COR-L47 (cell line): ENCODE measurements around the gene PI16.
"Not testable (repeated sequence)": the region's sequence is repeated elsewhere in the genome, so short reads cannot be mapped to it uniquely, and the experiment has no call there.

Experiments used
- DNase-seq: peaks from one replicate; lab custom pipeline; 2025; lab: John Stamatoyannopoulos, UW

PI16 gene

GRCh38 chr6:36929152-36929551 lies 25.4 kb upstream of the PI16 start:
- DNase-seq, result no peak

GRCh38 chr6:36929607-36930006 lies 24.9 kb upstream of the PI16 start:
- no peak for DNase-seq

DNA sequence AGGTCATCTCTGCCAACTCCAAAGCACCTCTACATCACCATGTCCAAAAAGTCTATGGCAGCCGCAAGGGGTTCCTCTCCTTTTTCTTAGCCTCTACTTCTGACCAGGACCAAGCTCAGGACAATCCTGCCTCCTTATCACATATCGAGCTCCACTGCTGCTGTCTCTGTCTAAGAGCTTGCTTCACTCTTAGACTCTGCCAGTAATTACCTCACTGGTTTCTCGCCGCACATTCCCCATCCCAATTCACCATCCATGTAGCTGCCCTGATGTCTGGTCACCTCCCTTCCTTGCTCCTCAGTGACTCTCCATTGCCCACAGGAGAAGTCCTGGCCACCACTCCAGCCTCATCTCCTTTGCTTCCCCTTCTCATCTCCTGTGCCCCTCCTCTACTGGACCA lies 24.1 kb upstream of the PI16 start:
- no peak for DNase-seq

DNA sequence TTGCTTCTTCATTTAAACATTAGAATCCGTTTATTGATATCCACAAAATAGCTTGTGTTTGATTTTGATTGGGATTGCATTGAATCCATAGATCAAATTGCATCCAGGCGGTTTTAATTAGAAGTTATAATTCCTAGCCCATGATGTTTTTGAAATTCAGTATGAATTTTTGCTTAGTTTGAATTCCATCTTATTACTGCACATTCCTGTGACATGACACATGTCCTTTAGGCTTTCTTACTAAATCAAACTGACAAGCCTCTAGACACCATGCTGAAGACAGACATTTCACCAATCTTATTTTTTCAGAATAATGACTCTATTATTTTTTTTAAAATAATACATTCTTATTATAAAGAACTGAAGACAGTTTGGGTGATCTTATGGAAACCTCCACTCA lies 21.4 kb upstream of the PI16 start:
- DNase-seq, result no peak

DNA sequence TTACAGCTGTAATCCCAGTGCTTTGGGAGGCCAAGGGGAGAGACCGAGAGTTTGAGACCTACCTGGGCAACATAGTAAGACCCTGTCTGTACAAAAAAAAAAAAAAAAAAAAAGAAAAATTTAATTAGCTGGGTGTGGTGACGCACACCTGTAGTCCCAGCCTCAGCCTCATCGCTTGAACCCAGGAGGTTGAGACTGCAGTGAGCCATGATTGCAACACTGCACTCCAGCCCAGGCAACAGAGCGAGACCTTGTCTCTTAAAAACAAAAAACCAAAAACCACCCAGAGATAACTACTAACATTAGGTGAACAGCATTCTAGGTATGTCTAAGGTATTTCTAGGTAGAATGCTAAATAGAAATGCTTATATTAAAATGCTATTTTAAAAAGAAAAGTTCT lies 21.0 kb upstream of the PI16 start:
- no peak for DNase-seq

DNA sequence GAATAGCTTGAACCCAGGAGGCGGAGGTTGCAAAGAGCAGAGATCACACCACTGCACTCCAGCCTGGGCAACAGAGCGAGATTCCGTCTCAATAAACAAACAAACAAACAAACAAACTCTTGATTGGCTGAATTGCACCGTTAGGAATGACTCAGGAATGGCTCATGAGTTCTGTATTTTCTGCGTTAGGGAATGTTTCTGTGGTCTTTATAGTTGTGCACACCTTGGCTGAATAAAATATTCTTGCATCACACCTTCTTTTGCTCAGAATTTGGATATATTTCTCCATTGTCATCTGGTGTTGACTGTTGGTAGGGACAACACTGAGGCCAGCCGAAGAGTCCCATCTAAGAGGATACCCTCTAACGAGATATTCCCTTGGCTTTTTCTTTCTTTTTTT lies 19.6 kb upstream of the PI16 start:
- DNase-seq, result no peak

DNA sequence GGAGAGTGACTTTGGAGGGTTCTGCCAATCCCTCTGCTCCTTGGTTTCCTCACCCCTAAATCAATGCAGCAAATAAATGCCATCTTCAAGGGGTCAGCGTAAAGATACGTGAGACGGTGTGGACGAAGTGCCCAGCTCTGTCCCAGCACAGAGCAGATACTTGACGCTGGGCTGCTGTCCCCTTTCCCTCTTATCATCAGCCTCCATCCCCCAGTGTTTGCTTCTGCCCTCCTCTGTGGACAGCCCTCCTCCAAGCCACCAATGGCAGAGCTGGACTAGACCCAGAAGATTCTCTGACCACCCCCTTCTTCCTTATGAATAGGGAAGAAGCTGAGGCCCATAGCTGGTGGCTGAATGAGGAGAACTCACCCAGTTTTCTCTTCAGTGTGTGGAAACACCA lies 17.7 kb upstream of the PI16 start:
- no peak for DNase-seq

- DNase-seq, result no peak
These were observed 16.6 kb upstream of the PI16 start for GRCh38 chr6:36937896-36938295.

GRCh38 chr6:36938536-36938935 lies 16.0 kb upstream of the PI16 start:
- DNase-seq, result no peak

DNA sequence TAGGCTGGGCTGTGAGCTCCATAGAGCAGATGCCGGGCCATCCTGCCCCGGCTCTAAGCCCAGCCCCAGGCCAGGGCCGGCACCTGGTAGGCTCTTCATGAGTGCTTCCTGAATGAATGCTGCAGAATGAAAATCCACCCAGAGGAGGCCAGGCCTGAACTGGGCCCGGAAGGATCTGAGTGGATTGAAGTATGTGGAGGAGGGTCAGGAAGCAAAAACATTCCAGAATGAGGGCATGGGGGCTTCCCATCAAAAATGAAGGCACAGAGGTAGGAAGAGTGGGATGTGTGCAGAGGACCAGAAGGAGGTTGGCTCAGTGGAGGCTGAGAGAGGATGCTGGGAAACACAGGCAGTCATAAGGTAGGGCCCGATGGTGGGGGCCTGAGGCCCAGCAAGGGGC lies 15.5 kb upstream of the PI16 start:
- DNase-seq, result not testable (repeated sequence)

GRCh38 chr6:36940027-36940426 lies 14.5 kb upstream of the PI16 start:
- no peak for DNase-seq

DNA sequence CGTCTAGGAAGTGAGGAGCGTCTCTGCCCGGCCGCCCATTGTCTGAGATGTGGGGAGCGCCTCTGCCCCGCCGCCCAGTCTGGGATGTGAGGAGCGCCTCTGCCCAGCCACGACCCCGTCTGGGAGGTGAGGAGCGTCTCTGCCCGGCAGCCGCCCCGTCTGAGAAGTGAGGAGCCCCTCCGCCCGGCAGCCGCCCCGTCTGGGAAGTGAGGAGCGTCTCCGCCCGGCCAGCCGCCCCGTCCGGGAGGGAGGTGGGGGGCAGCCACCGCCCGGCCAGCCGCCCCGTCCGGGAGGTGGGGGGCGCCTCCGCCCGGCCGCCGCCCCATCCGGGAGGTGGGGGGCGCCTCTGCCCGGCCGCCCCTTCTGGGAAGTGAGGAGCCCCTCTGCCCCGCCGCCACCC lies 13.0 kb upstream of the PI16 start:
- DNase-seq, result not testable (repeated sequence)

- not testable (repeated sequence) for DNase-seq
These were observed 12.2 kb upstream of the PI16 start for GRCh38 chr6:36942329-36942728.

DNA sequence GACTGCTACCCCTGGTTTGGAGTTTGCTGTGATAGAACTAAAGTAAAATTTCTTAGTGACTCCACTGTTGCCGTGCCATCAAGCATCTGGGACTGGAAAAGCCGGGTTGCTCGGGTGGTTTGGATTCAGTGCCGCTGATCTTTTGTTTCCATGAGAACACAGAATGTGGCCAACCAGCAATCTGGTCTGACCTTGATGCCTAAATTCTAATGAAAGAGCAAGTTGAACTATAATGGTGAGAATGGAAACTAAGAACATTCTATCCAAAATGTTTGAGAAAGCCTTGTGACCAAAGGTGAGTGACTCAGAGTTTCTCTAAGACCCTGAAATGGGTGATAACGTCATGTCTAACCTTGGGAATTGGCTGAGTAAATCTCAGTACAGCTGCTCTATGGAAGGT lies 9.9 kb upstream of the PI16 start:
- DNase-seq, result no peak

DNA sequence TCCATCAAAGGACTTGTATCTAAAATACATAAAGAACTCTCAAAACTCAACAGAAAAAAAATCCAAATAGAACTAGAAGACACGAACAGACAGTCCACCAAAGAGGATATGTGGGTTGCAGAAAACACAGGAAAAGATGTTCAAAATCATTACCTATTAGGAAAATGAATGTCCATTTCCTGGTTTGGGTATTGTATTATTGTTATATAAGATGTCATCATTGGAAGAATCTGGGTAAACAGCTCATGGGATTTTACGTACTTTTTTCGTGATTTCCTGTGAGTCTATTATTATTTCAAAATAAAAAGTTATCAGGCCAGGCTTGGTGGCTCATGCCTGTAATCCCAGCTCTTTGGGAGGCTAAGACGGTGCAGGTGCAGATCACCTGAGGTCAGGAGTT lies 9.2 kb upstream of the PI16 start:
- no peak for DNase-seq

- DNase-seq, result no peak
These were observed 8.0 kb upstream of the PI16 start for GRCh38 chr6:36946526-36946925.

DNA sequence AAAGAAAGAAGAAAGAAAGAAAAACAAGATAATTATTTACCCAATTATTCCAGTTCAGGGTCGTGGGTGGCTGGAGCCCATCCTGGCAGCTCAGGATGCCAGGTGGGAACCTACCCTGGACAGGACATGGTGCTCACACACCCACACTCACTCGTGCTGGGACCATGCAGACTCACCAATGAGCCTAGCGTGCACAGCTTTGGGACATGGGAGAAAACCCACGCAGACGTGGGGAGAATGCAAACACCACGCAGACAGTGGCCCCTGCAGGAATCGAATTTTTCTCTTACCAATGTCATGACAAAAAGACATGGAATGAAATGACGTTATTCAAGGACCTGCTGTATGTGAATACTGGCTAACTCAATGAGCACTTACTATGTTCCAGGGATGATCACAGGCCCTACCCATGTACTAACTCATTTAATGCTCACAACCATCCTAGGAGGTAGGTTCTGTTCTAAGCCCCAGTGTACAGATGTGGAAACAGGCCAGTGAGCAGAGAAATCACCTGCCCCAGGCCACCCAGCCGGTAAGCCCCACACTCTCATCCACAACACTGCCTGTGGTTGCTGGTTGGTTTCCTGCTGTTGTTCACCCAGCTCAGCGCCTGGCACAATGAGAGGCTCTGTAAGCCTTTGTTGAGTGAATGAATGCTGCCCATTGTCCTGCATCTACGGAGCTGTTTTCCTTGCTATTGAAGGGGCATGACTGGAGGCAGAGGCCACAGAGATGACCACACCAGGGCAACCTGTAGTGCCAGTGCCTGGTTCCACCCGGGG lies 6.8 kb upstream of the PI16 start:
- no peak for DNase-seq

- not testable (repeated sequence) for DNase-seq
These were observed 5.5 kb upstream of the PI16 start for GRCh38 chr6:36949076-36949475.

DNA sequence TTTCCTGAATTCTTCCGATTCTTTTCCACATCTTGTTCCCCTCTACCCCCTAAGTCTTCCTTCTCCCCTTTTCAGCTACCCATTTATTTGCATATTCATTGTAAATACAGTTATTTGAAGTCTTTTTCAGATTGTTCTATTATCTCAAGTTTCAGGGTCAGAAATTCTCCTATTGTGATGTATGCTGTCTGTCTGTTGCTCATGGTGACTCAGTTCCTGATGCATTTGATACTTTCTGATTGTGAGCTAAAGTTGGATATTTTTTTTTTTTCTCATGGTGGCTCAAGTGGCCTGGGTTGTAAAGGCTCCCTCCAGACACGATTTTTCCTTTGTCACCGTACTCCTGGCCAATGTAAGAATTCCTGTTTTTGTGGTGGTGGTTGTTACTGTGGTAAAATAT lies 4.9 kb upstream of the PI16 start:
- DNase-seq, result no peak

DNA sequence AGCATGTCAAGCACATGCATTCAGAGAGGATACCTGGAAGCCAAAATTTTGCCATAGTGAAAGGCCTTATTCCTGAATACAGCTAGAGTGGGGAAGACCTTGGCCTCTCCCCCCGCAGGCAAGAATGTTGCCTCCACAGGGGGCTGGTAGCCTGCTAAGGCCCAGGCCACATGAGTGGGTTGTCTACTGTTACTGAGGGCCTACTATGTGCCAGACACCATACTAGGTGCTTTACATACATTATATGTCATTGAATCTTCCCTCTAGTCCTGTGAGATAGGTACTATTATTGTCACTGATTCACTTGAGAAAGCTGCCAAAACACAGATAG lies 642 bp upstream of the PI16 start:
- DNase-seq, result no peak

DNA sequence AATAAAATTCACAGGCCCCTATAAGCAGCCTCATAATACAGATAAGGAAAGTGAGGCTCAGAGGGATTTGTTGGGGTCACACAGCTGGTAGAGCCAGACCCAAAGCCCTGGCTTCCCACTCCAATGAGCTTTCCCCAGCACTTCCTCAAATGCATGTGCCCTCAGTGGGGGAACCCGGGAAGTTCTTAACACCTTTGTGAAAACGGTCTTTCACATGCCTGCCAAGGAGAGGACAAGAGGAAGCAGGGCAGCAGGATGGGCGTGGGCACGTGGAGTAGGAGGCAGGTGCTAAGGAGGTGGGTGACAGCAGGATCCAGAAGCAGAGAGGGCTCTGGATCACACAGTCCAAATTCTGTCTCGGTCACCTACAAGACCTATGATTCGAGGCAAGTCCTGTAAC lies 598 bp downstream of the PI16 start:
- DNase-seq, result no peak

DNA sequence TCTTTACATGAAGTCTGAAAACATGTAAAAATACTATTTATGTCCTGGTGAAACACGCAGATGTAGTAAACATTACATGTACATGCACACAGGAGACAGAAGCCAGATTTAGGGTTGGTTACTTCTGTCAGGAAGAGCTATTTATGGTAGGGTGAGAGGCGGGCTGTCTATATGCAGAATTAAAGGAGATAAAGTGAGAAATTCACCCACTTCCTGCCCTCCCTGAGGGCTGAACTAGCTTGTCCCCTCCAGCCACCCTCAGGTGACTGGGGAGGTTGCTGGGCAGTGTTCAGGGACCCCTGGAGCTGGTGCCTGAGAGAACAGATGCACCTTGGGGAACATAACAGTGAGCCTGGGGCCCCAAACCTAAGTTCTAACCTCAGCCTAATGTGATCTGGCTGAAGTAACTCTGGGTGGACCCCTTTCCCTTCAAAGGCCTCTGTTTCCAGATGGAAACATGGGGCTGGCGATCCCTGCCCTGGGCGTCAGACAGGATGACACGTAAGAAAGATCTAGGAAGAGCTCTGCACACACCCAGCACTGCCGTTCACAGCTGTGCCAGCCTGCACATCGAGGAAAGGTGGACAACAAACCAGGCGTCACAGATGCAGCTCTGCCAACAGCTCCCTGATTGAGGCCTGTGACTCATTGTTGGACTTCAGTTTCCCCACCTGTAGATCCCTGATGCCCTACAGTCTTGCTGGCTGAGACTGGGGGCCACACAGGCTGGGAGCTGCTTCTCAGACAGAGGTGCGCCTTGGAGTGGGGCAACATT lies 1.3 kb downstream of the PI16 start:
- no peak for DNase-seq

DNA sequence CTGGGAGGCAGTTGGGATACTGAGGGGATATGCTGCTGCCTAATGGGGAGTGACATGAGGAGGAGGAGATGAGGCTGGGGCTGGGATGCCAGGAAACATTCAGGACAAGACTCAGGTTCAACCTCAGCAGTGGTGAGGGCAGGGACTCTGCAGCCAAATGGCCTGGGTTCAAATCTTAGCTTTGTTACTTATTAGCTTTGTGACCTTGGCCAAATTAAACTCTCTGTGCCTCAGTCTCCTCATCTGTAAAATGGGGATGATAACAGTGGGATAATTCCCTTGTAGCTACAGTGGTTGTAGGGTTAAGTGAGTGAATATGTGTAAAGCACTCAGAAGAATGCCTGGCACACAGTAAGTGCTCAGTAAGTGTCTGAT lies 1.9 kb downstream of the PI16 start:
- no peak for DNase-seq

GRCh38 chr6:36957773-36958271 lies 3.3 kb downstream of the PI16 start:
- no peak for DNase-seq
